ENCODE data around the gene NAA25.

DNA sequence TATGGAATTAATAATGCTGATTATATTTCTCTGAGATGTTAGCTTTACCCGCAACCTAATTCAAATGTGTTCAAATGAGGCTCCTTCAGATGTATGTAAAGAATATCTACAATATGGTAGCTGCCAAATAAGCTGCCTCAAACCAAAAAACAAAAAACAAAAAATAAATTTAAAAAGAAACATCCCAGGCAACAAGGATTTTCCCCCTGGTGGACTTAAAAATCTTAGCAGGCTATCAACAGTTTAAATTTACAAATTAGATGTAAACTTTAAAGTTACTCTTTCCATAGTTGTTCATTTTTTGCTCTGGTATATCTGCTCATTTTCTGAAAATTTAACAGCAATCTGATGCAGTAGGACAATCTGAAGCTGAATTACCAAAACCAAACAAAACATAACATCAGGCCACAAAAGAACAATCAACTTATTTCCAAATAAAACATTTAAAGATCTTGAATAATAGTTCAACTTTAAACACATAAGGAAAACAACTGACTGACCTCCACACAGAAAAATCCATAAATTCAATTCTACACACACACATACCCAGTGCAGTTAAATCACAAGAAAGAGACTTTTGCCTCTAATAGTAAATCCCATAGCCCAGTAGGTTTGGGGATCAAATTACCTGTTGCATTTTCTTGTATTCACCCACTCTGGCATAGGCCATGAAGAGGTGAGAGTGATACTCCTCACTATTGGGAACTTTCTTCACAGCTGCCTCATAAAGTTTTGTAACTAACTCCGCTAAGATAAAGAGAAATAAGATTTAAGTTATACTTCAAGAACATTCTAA is 21.3 kb downstream of the NAA25 start:
- TF ChIP-seq EZH2phosphoT487 (IDR thresholded peaks at IDR 0.05; ENCODE audit: low read depth, severe bottlenecking, unreplicated experiment): no peak
- TF ChIP-seq, protein P1, sequence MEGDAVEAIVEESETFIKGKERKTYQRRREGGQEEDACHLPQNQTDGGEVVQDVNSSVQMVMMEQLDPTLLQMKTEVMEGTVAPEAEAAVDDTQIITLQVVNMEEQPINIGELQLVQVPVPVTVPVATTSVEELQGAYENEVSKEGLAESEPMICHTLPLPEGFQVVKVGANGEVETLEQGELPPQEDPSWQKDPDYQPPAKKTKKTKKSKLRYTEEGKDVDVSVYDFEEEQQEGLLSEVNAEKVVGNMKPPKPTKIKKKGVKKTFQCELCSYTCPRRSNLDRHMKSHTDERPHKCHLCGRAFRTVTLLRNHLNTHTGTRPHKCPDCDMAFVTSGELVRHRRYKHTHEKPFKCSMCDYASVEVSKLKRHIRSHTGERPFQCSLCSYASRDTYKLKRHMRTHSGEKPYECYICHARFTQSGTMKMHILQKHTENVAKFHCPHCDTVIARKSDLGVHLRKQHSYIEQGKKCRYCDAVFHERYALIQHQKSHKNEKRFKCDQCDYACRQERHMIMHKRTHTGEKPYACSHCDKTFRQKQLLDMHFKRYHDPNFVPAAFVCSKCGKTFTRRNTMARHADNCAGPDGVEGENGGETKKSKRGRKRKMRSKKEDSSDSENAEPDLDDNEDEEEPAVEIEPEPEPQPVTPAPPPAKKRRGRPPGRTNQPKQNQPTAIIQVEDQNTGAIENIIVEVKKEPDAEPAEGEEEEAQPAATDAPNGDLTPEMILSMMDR (IDR thresholded peaks at IDR 0.05; ENCODE audit: poor library complexity): no peak
